ENCODE measurements around the gene OSBPL7. TPM values are rescaled to one million over a fixed set of nuclear protein-coding genes. Genes with fewer than 3 reads are reported as not detected.

Gene OSBPL7
- total RNA-seq, 4 donors from 2014 or later = 12.7 to 18.0 (median 14.7) TPM

DNA sequence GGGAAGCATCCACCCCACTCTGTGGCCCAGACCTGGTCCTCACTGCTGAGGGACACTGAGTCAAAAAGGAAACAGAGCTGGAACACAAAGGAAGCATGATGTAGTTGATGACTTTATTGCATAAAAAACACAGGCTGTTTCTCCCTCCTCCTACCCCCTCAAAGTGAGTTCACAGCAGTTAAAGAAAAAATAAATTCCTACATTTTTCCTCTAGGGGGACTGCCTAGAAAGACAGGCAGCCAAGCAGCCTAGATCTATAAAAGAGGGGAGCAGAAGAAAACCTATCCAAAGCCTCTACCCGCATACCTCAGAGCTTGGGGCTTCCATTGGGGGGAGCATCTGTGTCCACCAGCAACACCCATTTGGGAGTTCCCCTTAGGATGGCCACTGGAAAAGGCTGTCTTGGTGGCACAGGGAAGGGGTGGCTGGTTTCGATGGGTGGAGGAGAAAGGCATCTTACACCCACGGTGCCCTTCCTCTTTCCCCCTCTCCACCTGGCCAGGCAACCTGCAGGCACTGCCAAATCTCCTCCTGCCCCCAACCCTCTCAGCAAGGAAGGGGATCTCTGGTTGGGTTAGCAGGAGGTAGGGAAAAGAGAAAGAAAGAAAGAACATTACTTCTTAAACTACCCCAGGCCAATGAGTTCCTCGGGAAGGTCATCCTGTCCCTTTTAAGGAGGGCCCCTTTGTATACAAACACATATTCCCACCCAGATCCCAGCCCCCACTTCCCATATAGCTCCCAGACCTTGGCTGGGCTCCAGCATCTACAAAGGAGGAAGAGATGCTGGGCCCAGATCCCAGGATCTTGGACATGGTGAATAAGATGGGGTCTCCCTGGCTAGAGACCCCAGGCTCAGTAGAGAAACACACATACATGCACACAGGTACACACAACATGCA lies 23.5 kb upstream of the OSBPL7 start:
- no peak for TF ChIP-seq POLR2A (IDR thresholded peaks at IDR 0.05)
- TF ChIP-seq CTCF (IDR thresholded peaks at IDR 0.05) = peak in 1 of 6 experiments; percentile 6
- Histone ChIP-seq H3K4me3 (replicated peaks in 1 of 3) (no peak overlapping the region), H3K9me3 (no peaks in the 10 kb centered on the region), H3K27me3 (peaks cover 22% of the 10 kb centered on the region), H3K4me1 (peaks cover 3 to 33% of the 10 kb centered on the region in 2 donors), H3K36me3 (no peaks in the 10 kb centered on the region), H3K27ac (no peak overlapping the region)
- 48 to 67% methylated on average over 2 to 4 of the region's 4 CpGs for WGBS, 2 donors
- intact Hi-C loops (cut with DNase I) = loop anchor here (5.0 kb wide), 1 partner anchor 172 kb away; no protein-coding TSS in a partner anchor
- no peak for DNase-seq

- no peak for TF ChIP-seq POLR2A (IDR thresholded peaks at IDR 0.05)
- no peak for TF ChIP-seq CTCF (IDR thresholded peaks at IDR 0.05)
- Histone ChIP-seq H3K27me3 (peaks cover 22% of the 10 kb centered on the region), H3K36me3 (no peaks in the 10 kb centered on the region), H3K9me3 (no peaks in the 10 kb centered on the region), H3K27ac (no peak overlapping the region), H3K4me1 (peaks cover 11 to 40% of the 10 kb centered on the region in 2 donors), H3K4me3 (replicated peaks in 1 of 3) (no peak overlapping the region)
- no peak for DNase-seq
- intact Hi-C loops (cut with DNase I) = no loop called here
- 78 to 81% methylated on average over 5 of the region's 5 CpGs for WGBS, 2 donors
These were observed 22.6 kb upstream of the OSBPL7 start for GRCh38 chr17:47844227-47844626.

DNA sequence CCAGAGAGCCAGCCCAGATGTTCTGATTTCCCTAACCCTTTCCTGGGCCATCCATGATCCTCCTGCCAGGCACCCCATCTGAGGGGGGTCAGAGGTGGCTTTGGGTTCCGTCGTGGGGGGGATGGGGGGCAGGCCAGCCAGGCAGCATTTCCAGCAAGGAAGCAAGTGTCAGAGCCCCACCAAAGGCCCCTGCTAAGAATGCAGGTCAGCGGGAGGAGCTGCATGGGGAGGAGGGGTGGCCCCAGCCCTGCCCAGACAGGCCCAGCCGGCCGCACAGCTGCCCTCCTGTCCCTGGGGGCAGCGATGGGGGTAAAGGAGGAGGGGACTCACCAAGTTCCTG lies 21.8 kb upstream of the OSBPL7 start:
- 25 to 26% methylated on average over 6 of the region's 6 CpGs for WGBS, 2 donors
- TF ChIP-seq POLR2A (IDR thresholded peaks at IDR 0.05) = no peak
- peak in 1 of 6 experiments; percentile 5 for TF ChIP-seq CTCF (IDR thresholded peaks at IDR 0.05)
- Histone ChIP-seq H3K27me3 (peaks cover 18% of the 10 kb centered on the region), H3K36me3 (peaks cover 3 to 5% of the 10 kb centered on the region in 2 donors), H3K27ac (no peak overlapping the region), H3K4me1 (peaks cover 11 to 40% of the 10 kb centered on the region in 2 donors), H3K9me3 (no peaks in the 10 kb centered on the region), H3K4me3 (replicated peaks in 1 of 3) (no peak overlapping the region)
- DNase-seq = no peak
- intact Hi-C loops (cut with DNase I) = no loop called here

DNA sequence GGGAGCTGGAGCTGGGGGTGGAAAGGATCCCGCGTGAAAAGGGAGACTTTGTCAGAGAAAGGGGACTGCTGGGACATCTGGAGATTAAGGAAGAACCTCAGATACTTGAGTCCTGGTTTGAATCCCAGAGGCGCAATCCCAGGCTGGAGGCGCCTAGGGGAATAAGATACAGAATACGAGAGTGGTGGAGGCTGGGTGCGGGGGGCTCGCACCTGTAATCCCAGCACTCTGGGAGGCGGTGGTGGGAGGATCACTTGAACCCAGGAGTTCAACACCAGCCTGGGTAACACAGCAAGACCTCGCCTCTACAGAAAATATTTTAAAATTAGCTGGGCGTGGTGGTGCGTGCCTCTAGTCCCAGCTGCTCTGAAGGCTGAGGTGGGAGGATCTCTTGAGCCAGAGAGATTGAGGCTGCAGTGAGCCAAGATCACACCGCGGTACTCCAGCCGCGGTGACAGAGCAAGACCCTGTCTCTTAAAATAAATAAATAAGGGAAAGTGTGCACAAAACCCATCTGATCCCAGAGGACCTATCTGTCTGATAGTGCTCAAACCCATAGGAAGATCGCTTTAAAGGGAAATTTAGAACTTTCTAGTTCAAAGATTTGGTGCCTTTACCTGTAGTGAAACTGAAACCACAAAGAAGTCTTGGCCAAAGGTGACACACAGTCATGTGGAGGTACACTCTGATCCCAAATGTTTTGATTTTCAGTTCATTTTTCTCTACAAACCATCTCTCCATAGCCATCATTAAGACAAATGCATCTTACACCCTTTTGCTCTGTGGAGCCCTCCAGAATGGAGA lies 20.1 kb upstream of the OSBPL7 start:
- H3K27ac ChIP-seq = peak overlapping the region; percentile 34 to 63 (median 62)
- 66 to 70% methylated on average over 16 of the region's 16 CpGs for WGBS, 2 donors

More for the DNA sequence above, 20.1 kb upstream of the OSBPL7 start:
- DNase-seq = no peak
- no peaks in the 10 kb centered on the region for H3K9me3 ChIP-seq
- peak overlapping the region in 1 of 3 donors; percentile 77 for H3K4me3 ChIP-seq (replicated peaks in 1 of 3)
- peaks cover 6 to 8% of the 10 kb centered on the region in 2 donors for H3K36me3 ChIP-seq
- TF ChIP-seq CTCF (IDR thresholded peaks at IDR 0.05) (no peak), POLR2A (IDR thresholded peaks at IDR 0.05) (no peak)
- peaks cover 5% of the 10 kb centered on the region for H3K27me3 ChIP-seq
- H3K4me1 ChIP-seq = peaks cover 11 to 26% of the 10 kb centered on the region in 2 donors
- intact Hi-C loops (cut with DNase I) = loop anchor here (2.0 kb wide), 1 partner anchor 47 kb away; no protein-coding TSS in a partner anchor
